Endodermal cell (in vitro differentiated cells): ENCODE measurements around the gene NXPH2. TPM values are rescaled to one million over a fixed set of nuclear protein-coding genes. Genes with fewer than 3 reads are reported as not detected.

Source experiments
- DNase-seq: peaks from one replicate; pipeline ENCODE4 v3.0.0-alpha.2; 2017
- H3K27ac ChIP-seq: 2 replicates; pipeline ENCODE4 v1.5.1; 2013; ENCODE audit warnings: mild to moderate bottlenecking, low read depth, low read length, moderate library complexity
- H3K27me3 ChIP-seq: 2 replicates; pipeline ENCODE4 v1.6.1; 2013; ENCODE audit warnings: mild to moderate bottlenecking, low read length, moderate library complexity; ENCODE audit not compliant: insufficient read depth, control insufficient read depth, poor library complexity, severe bottlenecking
- H3K36me3 ChIP-seq: 2 replicates; pipeline ENCODE4 v1.7.0; 2013; ENCODE audit warnings: mild to moderate bottlenecking, low read length, moderate library complexity; ENCODE audit not compliant: control insufficient read depth, insufficient read depth
- H3K4me1 ChIP-seq: one replicate; pipeline ENCODE4 v1.7.0; 2013; ENCODE audit warnings: low read length; ENCODE audit not compliant: control insufficient read depth, insufficient read depth
- H3K4me3 ChIP-seq: 2 replicates; pipeline ENCODE4 v1.5.1; 2013; ENCODE audit warnings: mild to moderate bottlenecking, low read length, moderate library complexity
- H3K9ac ChIP-seq: 2 replicates; pipeline ENCODE4 v1.6.1; 2013; ENCODE audit warnings: mild to moderate bottlenecking, low read length, moderate library complexity; ENCODE audit not compliant: poor library complexity, severe bottlenecking; ENCODE audit errors: extremely low read depth
- H3K9me3 ChIP-seq: 2 replicates; pipeline ENCODE4 v1.6.1; 2013; ENCODE audit warnings: mild to moderate bottlenecking, low read length, moderate library complexity; ENCODE audit not compliant: control insufficient read depth
- H3K27ac Mint-ChIP-seq: 2 replicates; pipeline ENCODE4 v1.8.0; 2020; ENCODE audit warnings: mixed read lengths
- H3K27me3 Mint-ChIP-seq: 2 replicates; pipeline ENCODE4 v1.8.0; 2021; ENCODE audit warnings: mild to moderate bottlenecking, mixed read lengths; ENCODE audit not compliant: insufficient read depth
- H3K36me3 Mint-ChIP-seq: 2 replicates; pipeline ENCODE4 v1.8.0; 2020; ENCODE audit warnings: low read depth, mixed read lengths
- H3K4me1 Mint-ChIP-seq: 2 replicates; pipeline ENCODE4 v1.8.0; 2020; ENCODE audit warnings: mixed read lengths
- H3K4me3 Mint-ChIP-seq: 2 replicates; pipeline ENCODE4 v1.8.0; 2020; ENCODE audit warnings: mild to moderate bottlenecking, moderate library complexity, mixed read lengths
- H3K9me3 Mint-ChIP-seq: 2 replicates; pipeline ENCODE4 v1.8.0; 2020; ENCODE audit warnings: mild to moderate bottlenecking, mixed read lengths
- WGBS, 2 experiments: methylation state at CpG; one replicate each; pipeline versions ENCODE4 v1.1.5 to v1.1.7; 2013; ENCODE audit warnings: missing lambda C conversion rate in 2 of 2, mixed read lengths in 1 of 2; ENCODE audit not compliant: insufficient coverage in 1 of 2, insufficient read length in 1 of 2; 5-methylcytosine and 5-hydroxymethylcytosine counted together
- total RNA-seq, 2 donors: library from RNA; stranded (reverse); fragmentation: NEBNext Ultra II Directional in 1 of 2; extraction: Animal tissue kit (Norgen Biotek cat#: 25700) in 1 of 2; gene quantifications; 2 replicates in 1 of 2; 3 replicates in 1 of 2; pipeline ENCODE4 v1.2.1, GENCODE V29; 2021
- TF ChIP-seq, protein P1 (sequence below): fragments of 200-600 bp; sonication (generic); conservative IDR thresholded peaks from 2 replicates; pipeline ENCODE4 v1.5.0; 2021; ENCODE audit warnings: antibody characterized with exemption, mild to moderate bottlenecking

Gene NXPH2
- total RNA-seq, 2 donors from 2014 or later = 3.7 to 4.8 TPM

- H3K4me3 ChIP-seq = no peak overlapping the region
- no peaks in the 10 kb centered on the region for H3K27me3 ChIP-seq
- no peak overlapping the region for H3K4me3 Mint-ChIP-seq
- no peaks in the 10 kb centered on the region for H3K4me1 ChIP-seq
- peaks cover 6% of the 10 kb centered on the region for H3K9me3 ChIP-seq
- H3K36me3 Mint-ChIP-seq = no peaks in the 10 kb centered on the region
- no peak for DNase-seq
- no peaks in the 10 kb centered on the region for H3K4me1 Mint-ChIP-seq
- H3K27ac Mint-ChIP-seq = no peak overlapping the region
- no peak overlapping the region for H3K27ac ChIP-seq
- no peak overlapping the region for H3K9ac ChIP-seq
- H3K9me3 Mint-ChIP-seq = peaks cover 9% of the 10 kb centered on the region
- H3K36me3 ChIP-seq = no peaks in the 10 kb centered on the region
- 100% methylated on average over 1 to 2 of the region's 5 CpGs for WGBS, 2 experiments
- TF ChIP-seq, protein P1, sequence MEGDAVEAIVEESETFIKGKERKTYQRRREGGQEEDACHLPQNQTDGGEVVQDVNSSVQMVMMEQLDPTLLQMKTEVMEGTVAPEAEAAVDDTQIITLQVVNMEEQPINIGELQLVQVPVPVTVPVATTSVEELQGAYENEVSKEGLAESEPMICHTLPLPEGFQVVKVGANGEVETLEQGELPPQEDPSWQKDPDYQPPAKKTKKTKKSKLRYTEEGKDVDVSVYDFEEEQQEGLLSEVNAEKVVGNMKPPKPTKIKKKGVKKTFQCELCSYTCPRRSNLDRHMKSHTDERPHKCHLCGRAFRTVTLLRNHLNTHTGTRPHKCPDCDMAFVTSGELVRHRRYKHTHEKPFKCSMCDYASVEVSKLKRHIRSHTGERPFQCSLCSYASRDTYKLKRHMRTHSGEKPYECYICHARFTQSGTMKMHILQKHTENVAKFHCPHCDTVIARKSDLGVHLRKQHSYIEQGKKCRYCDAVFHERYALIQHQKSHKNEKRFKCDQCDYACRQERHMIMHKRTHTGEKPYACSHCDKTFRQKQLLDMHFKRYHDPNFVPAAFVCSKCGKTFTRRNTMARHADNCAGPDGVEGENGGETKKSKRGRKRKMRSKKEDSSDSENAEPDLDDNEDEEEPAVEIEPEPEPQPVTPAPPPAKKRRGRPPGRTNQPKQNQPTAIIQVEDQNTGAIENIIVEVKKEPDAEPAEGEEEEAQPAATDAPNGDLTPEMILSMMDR = no peak
- no peaks in the 10 kb centered on the region for H3K27me3 Mint-ChIP-seq
Observed at GRCh38 chr2:138637686-138638085, 142.5 kb downstream of the NXPH2 start.

- peaks cover 11% of the 10 kb centered on the region for H3K9me3 Mint-ChIP-seq
- Histone ChIP-seq H3K9ac (no peak overlapping the region), H3K36me3 (no peaks in the 10 kb centered on the region), H3K27me3 (no peaks in the 10 kb centered on the region), H3K4me3 (no peak overlapping the region), H3K27ac (no peak overlapping the region), H3K9me3 (peaks cover 7% of the 10 kb centered on the region), H3K4me1 (no peaks in the 10 kb centered on the region)
- H3K4me1 Mint-ChIP-seq = no peaks in the 10 kb centered on the region
- 90 to 100% methylated on average over 4 of the region's 4 CpGs for WGBS, 2 experiments
- no peaks in the 10 kb centered on the region for H3K27me3 Mint-ChIP-seq
- no peaks in the 10 kb centered on the region for H3K36me3 Mint-ChIP-seq
- H3K4me3 Mint-ChIP-seq = no peak overlapping the region
- no peak for DNase-seq
- TF ChIP-seq, protein P1 = no peak
- no peak overlapping the region for H3K27ac Mint-ChIP-seq
Observed at GRCh38 chr2:138637061-138637460, 143.1 kb downstream of the NXPH2 start.

DNA sequence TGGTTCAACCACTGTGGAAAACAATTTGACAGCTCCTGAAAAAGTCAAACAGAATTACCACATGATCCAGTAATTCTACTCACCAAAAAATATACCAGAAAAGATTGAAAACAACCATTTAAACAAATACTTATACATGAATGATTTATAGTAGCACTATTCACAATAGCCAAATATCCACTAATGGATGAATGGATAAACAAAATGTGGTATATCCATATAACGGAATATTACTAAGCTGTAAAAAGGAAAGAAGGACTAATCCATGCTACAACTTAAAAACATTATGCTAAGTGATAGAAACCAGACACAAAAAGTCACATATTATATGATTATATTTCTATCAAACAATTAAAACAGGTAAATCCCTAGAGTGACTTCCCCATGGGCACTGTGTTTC lies 147.1 kb downstream of the NXPH2 start:
- no peak for DNase-seq
- no peaks in the 10 kb centered on the region for H3K4me1 ChIP-seq
- Mint-ChIP-seq H3K27me3 (no peaks in the 10 kb centered on the region), H3K36me3 (no peaks in the 10 kb centered on the region), H3K4me1 (no peaks in the 10 kb centered on the region), H3K9me3 (peaks cover 11% of the 10 kb centered on the region), H3K27ac (no peak overlapping the region), H3K4me3 (no peak overlapping the region)
- no peak overlapping the region for H3K9ac ChIP-seq
- no peaks in the 10 kb centered on the region for H3K36me3 ChIP-seq
- no peaks in the 10 kb centered on the region for H3K27me3 ChIP-seq
- no peak overlapping the region for H3K4me3 ChIP-seq
- peaks cover 7% of the 10 kb centered on the region for H3K9me3 ChIP-seq
- no peak overlapping the region for H3K27ac ChIP-seq
- WGBS, 2 experiments = 100% methylated on average over 1 of the region's 1 CpG; no CpG with 5 or more reads in 1 of the 2 experiments
- TF ChIP-seq, protein P1 = no peak
